Effector memory CD4-positive, alpha-beta T cell (primary cell): ENCODE data around the gene ABCA7.
A peak's percentile ranks its signal among the peaks of the same experiment; 100 is the strongest.

Experiments used
- DNase-seq, 3 donors: peaks; one replicate each; pipeline ENCODE4 v3.0.0-alpha.2; 2020
- H3K27ac ChIP-seq: 2 replicates; pipeline ENCODE4 v1.7.0; 2013; ENCODE audit warnings: mild to moderate bottlenecking, low read length, moderate library complexity; ENCODE audit not compliant: insufficient read depth, poor library complexity, severe bottlenecking
- H3K27me3 ChIP-seq: replicated peaks from 2 replicates; pipeline ENCODE4 v1.7.0; 2013; ENCODE audit warnings: mild to moderate bottlenecking, low read length; ENCODE audit not compliant: insufficient read depth, control insufficient read depth, poor library complexity, severe bottlenecking
- H3K36me3 ChIP-seq: 2 replicates; pipeline ENCODE4 v1.7.0; 2013; ENCODE audit warnings: mild to moderate bottlenecking, low read length, moderate library complexity; ENCODE audit not compliant: control insufficient read depth, insufficient read depth
- H3K4me1 ChIP-seq: 2 replicates; pipeline ENCODE4 v1.7.0; 2013; ENCODE audit warnings: low read length, mild to moderate bottlenecking; ENCODE audit not compliant: control insufficient read depth, insufficient read depth, poor library complexity, severe bottlenecking
- H3K4me3 ChIP-seq: 2 replicates; pipeline ENCODE4 v1.7.0; 2013; ENCODE audit warnings: low read length, low read depth, mild to moderate bottlenecking; ENCODE audit not compliant: insufficient read depth, poor library complexity, severe bottlenecking
- H3K9me3 ChIP-seq: 2 replicates; pipeline ENCODE4 v1.7.0; 2013; ENCODE audit warnings: mild to moderate bottlenecking, low read length, moderate library complexity; ENCODE audit not compliant: control insufficient read depth

The ABCA7 gene

GRCh38 chr19:1105873-1106840 lies 66.2 kb downstream of the ABCA7 start:
- H3K9me3 ChIP-seq = no peaks in the 10 kb centered on the region
- H3K4me3 ChIP-seq = no peak overlapping the region
- H3K4me1 ChIP-seq = peaks cover 27% of the 10 kb centered on the region
- DNase-seq = no peak
- H3K27ac ChIP-seq = no peak overlapping the region
- H3K27me3 ChIP-seq = no peaks in the 10 kb centered on the region
- peaks cover 47% of the 10 kb centered on the region for H3K36me3 ChIP-seq

GRCh38 chr19:1106841-1107660 lies 67.1 kb downstream of the ABCA7 start:
- H3K27me3 ChIP-seq = no peaks in the 10 kb centered on the region
- H3K4me1 ChIP-seq = peaks cover 19% of the 10 kb centered on the region
- H3K36me3 ChIP-seq = peaks cover 51% of the 10 kb centered on the region
- H3K4me3 ChIP-seq = no peak overlapping the region
- no peak for DNase-seq
- no peaks in the 10 kb centered on the region for H3K9me3 ChIP-seq
- no peak overlapping the region for H3K27ac ChIP-seq

- Histone ChIP-seq H3K27me3 (no peaks in the 10 kb centered on the region), H3K4me3 (no peak overlapping the region), H3K36me3 (peaks cover 58% of the 10 kb centered on the region), H3K4me1 (peaks cover 15% of the 10 kb centered on the region), H3K9me3 (no peaks in the 10 kb centered on the region), H3K27ac (no peak overlapping the region)
- DNase-seq = no peak
Observed at GRCh38 chr19:1107661-1108261, 67.9 kb downstream of the ABCA7 start.

- peaks cover 60% of the 10 kb centered on the region for H3K36me3 ChIP-seq
- no peaks in the 10 kb centered on the region for H3K9me3 ChIP-seq
Observed at GRCh38 chr19:1108291-1109031, 68.6 kb downstream of the ABCA7 start.

GRCh38 chr19:1109032-1109551 lies 69.2 kb downstream of the ABCA7 start:
- Histone ChIP-seq H3K4me1 (peaks cover 19% of the 10 kb centered on the region), H3K36me3 (peaks cover 65% of the 10 kb centered on the region), H3K9me3 (no peaks in the 10 kb centered on the region), H3K27me3 (no peaks in the 10 kb centered on the region), H3K4me3 (no peak overlapping the region), H3K27ac (no peak overlapping the region)
- DNase-seq = no peak

More at GRCh38 chr19:1108291-1109031, 68.6 kb downstream of the ABCA7 start:
- no peaks in the 10 kb centered on the region for H3K27me3 ChIP-seq
- no peak for DNase-seq
- peaks cover 15% of the 10 kb centered on the region for H3K4me1 ChIP-seq
- no peak overlapping the region for H3K27ac ChIP-seq
- H3K4me3 ChIP-seq = no peak overlapping the region

GRCh38 chr19:1109697-1110671 lies 70.1 kb downstream of the ABCA7 start:
- H3K36me3 ChIP-seq = peaks cover 70% of the 10 kb centered on the region

GRCh38 chr19:1110809-1111640 lies 71.1 kb downstream of the ABCA7 start:
- DNase-seq = no peak
- peaks cover 73% of the 10 kb centered on the region for H3K36me3 ChIP-seq

More at GRCh38 chr19:1109697-1110671, 70.1 kb downstream of the ABCA7 start:
- no peak overlapping the region for H3K27ac ChIP-seq
- no peak for DNase-seq
- H3K4me3 ChIP-seq = no peak overlapping the region
- H3K4me1 ChIP-seq = peaks cover 17% of the 10 kb centered on the region
- H3K27me3 ChIP-seq = no peaks in the 10 kb centered on the region
- H3K9me3 ChIP-seq = no peaks in the 10 kb centered on the region

GRCh38 chr19:1111641-1112267 lies 71.8 kb downstream of the ABCA7 start:
- peak overlapping the region; percentile 4 for H3K27ac ChIP-seq
- no peaks in the 10 kb centered on the region for H3K9me3 ChIP-seq
- peaks cover 73% of the 10 kb centered on the region for H3K36me3 ChIP-seq
- DNase-seq = no peak
- peaks cover 10% of the 10 kb centered on the region for H3K4me1 ChIP-seq
- no peaks in the 10 kb centered on the region for H3K27me3 ChIP-seq
- no peak overlapping the region for H3K4me3 ChIP-seq

More at GRCh38 chr19:1110809-1111640, 71.1 kb downstream of the ABCA7 start:
- Histone ChIP-seq H3K27me3 (no peaks in the 10 kb centered on the region), H3K4me3 (no peak overlapping the region), H3K9me3 (no peaks in the 10 kb centered on the region), H3K27ac (no peak overlapping the region), H3K4me1 (peaks cover 10% of the 10 kb centered on the region)
